Hematopoietic multipotent progenitor cell treated with erythropoietin and hydrocortisone succinate and interleukin-3 and kit ligand, for 4 days (in vitro differentiated cells): ENCODE data around the gene DYRK2.
A peak's percentile ranks its signal among the peaks of the same experiment; 100 is the strongest.
"Not testable (repeated sequence)": the region's sequence is repeated elsewhere in the genome, so short reads cannot be mapped to it uniquely, and the experiment has no call there.

ENCODE experiments used
- DNase-seq: peaks from one replicate; pipeline ENCODE4 v3.0.0-alpha.2; 2015

The DYRK2 gene

GRCh38 chr12:67671892-67672291, 23.3 kb downstream of the DYRK2 start:
- DNase-seq, result no peak

DNA sequence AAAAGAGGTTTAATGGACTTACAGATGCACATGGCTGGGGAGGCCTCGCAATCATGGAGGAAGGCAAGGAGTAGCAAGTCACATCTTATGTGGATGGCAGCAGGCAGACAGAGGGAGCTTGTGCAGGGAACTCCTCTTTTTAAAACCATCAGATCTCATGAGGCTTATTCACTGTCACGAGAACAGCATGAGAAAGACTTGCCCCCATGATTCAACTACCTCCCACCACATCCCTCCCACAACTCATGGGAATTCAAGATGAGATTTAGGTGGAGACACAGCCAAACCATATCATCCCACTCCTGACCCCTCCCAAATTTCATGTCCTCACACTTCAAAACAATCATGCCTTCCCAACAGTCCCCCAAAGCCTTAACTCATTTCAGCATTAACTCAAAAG, 24.0 kb downstream of the DYRK2 start:
- DNase-seq, result not testable (repeated sequence)

DNA sequence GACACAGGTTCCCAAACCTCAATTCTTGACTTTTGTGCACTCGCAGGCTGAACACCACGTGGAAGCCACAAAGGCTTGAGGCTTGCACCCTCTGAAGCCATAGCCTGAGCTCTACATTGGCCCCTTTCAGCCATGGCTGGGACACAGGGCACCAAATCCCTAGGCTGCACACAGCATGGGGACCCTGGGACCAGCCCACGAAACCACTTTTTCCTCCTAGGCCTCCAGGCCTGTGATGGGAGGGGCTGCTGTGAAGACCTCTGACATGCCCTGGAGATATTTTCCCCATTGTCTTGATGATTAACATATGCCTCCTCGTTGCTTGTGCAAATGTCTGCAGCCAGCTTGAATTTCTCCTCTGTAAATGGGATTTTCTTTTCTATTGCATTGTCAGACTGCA, 25.0 kb downstream of the DYRK2 start:
- not testable (repeated sequence) for DNase-seq

- DNase-seq, result no peak
Observed at GRCh38 chr12:67674417-67674816, 25.9 kb downstream of the DYRK2 start.

DNA sequence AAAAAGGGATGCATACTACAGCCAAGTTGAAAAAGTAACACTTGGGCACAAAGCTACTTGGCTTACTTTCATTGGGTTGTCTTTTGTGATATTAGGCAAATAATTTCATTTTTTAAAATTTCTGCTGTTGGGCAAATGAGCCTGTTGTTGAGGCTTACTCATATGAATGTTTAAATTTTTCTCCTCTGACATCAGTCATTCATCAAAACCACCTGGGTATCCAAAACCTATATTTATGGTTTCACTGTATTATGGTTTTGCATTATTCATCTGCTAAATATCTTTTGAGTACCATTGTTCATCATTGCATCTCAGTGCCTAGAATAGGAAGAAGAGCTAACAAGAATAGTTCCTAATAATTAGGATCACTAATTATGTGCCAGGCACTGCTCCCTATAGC, 28.1 kb downstream of the DYRK2 start:
- no peak for DNase-seq

- DNase-seq, result no peak
Observed at GRCh38 chr12:67677166-67677565, 28.6 kb downstream of the DYRK2 start.

DNA sequence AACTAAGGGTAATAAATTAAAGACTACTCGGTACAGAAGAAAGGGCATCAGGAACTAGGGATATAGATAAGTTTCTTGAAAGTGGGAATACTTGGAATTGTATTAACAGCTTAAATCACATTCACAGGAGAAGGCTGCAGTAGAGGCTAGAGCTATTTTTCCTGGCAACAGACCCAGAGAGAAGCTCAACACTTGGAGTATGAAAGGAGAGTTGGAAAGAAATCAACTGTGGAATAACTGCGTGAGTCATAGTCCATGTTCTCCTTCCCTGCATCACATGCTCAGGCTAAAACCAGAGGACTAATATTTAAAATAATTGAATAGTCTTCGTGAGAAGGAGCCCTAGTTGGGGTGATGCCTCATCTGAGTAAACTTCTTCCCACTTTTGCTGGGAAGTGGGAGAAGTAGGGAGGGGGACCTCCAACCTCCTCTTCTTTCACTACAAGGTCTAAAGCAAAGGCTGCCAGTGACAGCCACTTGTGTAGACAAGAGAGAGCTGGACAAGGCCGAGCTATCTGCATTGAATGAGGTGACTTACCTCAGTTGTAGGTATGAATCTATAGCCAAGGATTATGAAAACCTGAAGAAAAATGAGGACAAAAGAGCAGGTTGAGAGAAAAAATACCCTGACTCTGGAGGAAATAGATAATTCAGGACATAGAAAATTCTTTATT, 32.7 kb downstream of the DYRK2 start:
- DNase-seq, result no peak

DNA sequence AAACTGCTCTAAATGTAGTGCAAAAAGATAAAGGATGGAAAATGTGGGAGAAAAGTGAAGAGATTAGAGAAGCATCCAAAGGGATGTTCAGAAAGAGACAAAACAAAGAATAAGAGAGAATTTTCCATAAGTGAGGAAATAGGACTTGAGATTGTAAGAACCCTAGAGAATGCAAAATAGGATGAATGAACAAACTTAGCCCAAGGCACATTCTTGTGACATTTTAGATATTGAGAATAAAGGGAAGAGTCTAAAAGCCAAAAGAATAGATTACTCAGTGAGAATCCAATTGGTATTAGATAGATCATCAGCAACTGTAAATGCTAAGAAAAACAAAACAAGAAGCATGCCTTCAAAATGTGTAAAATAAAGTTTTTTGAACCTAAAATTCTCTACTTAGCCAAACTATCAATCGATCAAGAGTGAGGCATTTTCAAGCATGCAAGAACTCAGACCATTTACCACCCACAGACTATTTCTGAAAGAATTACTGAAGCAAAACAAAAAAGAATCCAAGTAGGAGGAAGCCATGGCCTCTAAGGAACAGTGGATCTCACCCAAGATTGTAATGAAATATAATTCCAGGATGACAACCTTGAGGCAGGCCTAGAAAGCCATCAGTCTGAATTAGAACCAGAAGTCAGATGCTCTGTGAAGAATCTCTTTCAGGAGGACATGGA, 33.5 kb downstream of the DYRK2 start:
- no peak for DNase-seq

DNA sequence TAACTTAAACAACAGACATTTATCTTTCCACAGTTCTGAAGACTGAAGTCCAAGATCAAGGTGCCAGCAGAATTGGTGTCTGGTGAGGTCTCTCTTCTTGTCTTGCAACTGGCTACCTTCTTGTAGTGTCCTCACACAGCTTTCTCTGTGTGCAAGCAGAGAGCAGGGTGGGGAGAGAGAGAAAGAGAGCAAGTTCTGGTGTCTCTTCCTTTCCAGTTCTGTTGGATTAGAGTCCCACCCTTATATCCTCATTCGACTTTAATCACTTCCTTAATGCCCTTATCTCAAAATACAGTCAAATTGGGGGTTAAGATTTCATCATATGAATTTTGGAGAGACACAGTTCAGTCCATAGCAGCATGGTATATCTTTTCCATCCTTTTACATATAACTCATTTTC, 40.8 kb downstream of the DYRK2 start:
- peak; percentile 51 for DNase-seq

GRCh38 chr12:67690656-67691055, 42.1 kb downstream of the DYRK2 start:
- DNase-seq, result no peak

DNA sequence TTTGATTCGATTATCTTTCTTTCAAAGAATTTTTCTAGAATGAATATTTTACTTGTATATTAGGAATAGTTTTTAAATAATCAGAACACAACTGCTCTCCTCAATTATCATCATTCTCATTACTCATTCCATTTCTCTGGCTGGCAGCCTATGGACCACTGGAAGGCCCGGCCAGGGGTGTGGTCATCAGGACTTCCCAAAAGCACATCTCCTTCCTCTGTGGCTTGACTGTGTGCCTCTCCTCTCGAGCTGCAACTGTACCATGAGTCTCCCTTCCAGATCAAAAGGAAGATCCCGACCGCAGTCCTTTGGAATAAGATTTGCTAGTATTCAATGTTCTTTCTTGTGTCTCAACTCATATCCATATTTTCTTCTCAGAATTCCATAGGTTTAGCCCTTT, 42.7 kb downstream of the DYRK2 start:
- DNase-seq, result no peak

GRCh38 chr12:67692135-67692534, 43.6 kb downstream of the DYRK2 start:
- DNase-seq, result no peak

GRCh38 chr12:67692966-67693365, 44.4 kb downstream of the DYRK2 start:
- DNase-seq, result no peak

DNA sequence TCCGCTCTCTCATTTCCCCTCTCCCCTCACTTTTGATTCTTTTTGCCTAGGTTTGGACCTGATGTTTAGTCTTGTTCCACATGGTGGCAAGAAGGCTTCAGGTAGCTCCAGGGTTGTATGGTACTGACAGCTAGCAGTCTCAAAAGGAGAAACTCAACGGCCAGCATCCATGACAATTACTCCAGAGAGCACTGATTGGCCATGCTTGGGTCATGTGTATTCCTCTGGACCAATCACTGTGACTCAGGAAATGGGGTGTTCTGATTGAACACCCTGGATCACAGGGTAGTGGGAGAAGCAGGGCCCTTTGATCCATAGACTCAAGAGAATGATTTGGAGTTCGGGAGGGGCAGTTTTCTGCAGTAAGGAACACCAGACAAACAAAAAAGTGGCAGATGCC, 45.3 kb downstream of the DYRK2 start:
- no peak for DNase-seq

DNA sequence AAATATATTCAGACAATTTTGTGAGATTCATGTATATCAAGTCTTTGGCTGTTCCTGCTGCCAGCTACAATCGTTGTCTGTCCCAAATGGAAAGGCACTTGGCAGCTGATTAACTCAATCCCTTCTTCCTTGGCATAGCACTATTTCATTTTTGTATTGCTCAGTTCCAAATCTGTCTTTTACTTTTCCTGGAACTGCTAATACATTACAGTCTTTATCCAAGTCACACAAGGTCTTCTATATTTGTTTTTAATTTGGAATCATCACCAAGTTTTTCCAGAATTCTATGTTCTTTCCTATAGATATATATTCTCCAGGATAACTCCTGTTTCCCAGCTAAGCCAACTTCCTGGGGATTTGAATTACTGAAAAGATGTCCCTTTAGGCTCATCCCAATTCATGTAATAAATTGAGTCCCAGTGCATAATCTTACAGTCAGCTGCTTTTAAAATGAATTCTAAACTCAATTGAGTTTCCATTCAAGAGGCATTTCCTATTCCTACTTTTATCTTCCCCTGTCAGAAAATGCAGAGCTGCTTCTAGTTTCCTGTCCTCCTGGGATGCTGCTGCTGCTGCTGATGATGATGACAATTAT, 45.9 kb downstream of the DYRK2 start:
- no peak for DNase-seq

DNA sequence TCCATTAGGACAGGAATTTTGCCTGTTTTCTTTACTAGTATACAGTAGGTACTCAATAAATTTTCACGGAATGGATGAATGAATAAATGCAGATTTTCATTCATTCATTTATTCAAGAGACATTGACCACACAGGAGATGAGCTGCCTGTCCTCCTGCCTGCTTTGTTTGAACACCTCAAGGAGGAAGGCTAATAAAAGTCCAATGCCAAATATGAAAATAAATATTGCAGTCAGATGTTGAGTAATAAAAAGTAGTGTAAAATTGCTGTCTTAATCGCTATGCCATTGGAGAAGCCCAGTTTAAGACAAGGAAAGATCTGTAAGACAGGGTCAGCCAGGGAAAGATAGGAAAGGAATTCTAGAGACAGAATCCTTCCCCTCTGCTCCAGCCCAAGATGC, 47.4 kb downstream of the DYRK2 start:
- DNase-seq, result no peak

- DNase-seq, result peak; percentile 18
Observed at GRCh38 chr12:67697443-67697842, 48.9 kb downstream of the DYRK2 start.

GRCh38 chr12:67697967-67698366, 49.4 kb downstream of the DYRK2 start:
- DNase-seq, result no peak

DNA sequence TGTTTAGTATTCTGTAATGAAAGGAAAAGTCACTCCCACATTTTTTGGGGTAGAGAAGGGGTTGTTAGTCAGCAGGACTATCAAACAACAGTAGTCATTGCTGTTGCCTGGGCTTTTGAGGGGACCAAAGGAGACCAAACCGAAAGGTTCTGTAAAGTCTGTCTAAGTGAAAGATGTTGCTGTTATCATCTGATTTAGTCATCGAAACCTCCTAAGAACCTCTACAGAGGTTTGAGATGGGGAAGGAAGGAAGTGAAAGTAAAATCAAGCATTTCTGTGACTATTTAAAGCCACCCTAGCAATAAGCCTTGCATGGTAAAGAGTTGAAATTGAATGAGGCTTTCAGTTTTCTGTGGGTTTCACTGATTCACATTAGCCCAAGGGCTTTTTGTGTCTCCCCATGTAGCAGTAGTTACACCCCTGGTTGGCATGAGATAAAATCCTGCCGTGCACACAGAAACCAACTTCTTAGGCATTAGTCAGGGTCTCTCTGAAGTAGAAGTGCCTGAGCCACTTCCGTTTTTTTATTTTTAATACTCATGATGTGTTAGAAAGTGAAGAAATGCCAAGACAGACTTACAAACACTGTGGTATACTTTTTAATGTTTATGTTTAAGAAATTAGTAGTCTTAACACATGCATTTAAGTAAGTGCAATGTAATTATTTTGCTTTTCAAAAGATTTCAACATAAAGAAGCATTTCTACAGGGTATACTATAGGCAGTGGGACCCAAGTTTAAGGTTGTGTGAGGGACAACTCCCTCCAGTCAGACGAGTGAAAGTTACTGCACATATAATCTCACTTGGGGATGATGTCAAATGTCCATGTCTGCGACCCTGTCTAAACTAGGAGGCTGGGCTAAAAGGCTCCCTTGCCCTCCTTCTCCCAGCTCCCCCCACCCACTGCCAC, 50.4 kb downstream of the DYRK2 start:
- DNase-seq, result peak; percentile 86

DNA sequence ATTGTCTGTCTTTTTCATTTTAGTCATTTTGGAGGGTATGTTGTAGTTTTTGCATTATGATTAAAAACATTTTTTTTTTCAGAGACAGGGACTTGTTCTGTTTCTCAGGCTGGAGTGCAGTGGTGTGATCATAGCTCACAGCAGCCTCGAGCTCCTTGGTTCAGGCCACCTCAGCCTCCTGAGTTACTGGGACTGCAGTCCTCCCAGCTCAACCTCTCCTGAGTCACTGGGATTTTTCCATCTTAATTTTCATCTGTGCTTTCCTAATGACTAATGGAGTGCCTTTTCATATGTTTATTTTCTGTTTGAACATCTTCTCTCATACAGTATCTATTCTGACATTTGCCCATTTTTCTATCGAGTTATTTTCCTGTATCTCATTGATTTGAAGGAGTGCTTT, 52.6 kb downstream of the DYRK2 start:
- no peak for DNase-seq

DNA sequence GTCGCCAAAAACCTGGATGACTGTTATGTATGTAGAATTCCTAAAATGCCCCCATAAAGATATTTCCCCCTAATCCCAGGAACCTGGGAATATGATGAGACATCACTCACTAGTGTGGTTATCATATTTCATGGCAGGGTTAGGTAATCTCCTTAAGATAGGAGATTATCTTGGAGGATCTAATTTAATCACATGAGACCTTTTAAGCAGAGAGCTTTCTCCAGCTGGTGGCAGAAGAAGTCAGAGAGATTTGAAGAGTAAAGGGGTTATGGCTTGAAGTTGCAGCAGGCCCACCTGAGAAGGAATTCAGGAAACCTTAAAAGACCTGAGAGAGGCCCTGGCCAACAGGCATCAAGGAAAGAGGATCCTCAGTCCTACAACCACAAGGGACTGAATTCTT, 53.6 kb downstream of the DYRK2 start:
- peak; percentile 4 for DNase-seq

GRCh38 chr12:67704071-67704470, 55.5 kb downstream of the DYRK2 start:
- no peak for DNase-seq
